Activated T-helper 17 cell treated with anti-CD3 and anti-CD28 coated beads, Interleukin-2, amount 50 U/mL, for 72 hours (primary cell): Measurements from ENCODE around the gene ALG1L2. TPM values are rescaled to one million over a fixed set of nuclear protein-coding genes. Genes with fewer than 3 reads are reported as not detected.
"Not testable (repeated sequence)": the region's sequence is repeated elsewhere in the genome, so short reads cannot be mapped to it uniquely, and the experiment has no call there.

ENCODE experiments used
- ATAC-seq: fragments of 150-1000 bp; cut with Tn5 transposase; replicated peaks from 2 replicates; pipeline ENCODE4 v1.10.0; 2021; ENCODE audit warnings: mild to moderate bottlenecking, moderate library complexity
- H3K27ac Mint-ChIP-seq: one replicate; pipeline ENCODE4 v1.8.0; 2022; ENCODE audit warnings: mixed read lengths
- H3K27me3 Mint-ChIP-seq: one replicate; pipeline ENCODE4 v1.8.0; 2022; ENCODE audit warnings: mixed read lengths
- H3K36me3 Mint-ChIP-seq: one replicate; pipeline ENCODE4 v1.8.0; 2022; ENCODE audit warnings: low read depth, mild to moderate bottlenecking, mixed read lengths
- H3K4me1 Mint-ChIP-seq: one replicate; pipeline ENCODE4 v1.8.0; 2022; ENCODE audit warnings: mixed read lengths
- H3K4me3 Mint-ChIP-seq: one replicate; pipeline ENCODE4 v1.8.0; 2022; ENCODE audit warnings: mild to moderate bottlenecking, mixed read lengths
- H3K9me3 Mint-ChIP-seq: one replicate; pipeline ENCODE4 v1.8.0; 2022; ENCODE audit warnings: mixed read lengths
- total RNA-seq, 2 donors: library from RNA; stranded (reverse); gene quantifications; one replicate each; pipeline ENCODE4 v1.2.3, GENCODE V29; 2022

Gene ALG1L2
- total RNA-seq, 2 donors from 2014 or later: 1.1 to 1.7 TPM

DNA sequence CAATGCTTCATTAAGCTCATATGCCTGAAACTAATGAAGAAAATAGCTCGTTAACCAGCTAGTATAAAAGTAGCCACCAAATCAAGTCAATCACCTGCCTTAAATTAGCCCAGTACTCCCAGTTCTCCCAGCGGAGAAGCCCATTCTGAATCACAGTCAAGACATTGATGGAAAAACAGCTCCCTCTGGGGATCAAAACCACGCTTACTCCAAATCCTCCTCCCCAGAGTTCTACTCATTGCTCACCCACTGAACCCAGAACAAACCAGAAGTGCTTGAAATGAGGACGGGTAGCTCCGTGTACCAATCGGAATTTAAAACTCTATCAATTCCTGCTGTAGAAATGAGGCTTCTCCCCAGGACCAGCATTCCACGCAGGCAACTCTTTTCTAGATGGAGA, 54.7 kb downstream of the ALG1L2 start:
- H3K36me3 Mint-ChIP-seq, H3K9me3 Mint-ChIP-seq, H3K4me3 Mint-ChIP-seq, H3K4me1 Mint-ChIP-seq, ATAC-seq, H3K27ac Mint-ChIP-seq: not testable (repeated sequence)
- H3K27me3 Mint-ChIP-seq: peaks cover 16% of the 10 kb centered on the region

DNA sequence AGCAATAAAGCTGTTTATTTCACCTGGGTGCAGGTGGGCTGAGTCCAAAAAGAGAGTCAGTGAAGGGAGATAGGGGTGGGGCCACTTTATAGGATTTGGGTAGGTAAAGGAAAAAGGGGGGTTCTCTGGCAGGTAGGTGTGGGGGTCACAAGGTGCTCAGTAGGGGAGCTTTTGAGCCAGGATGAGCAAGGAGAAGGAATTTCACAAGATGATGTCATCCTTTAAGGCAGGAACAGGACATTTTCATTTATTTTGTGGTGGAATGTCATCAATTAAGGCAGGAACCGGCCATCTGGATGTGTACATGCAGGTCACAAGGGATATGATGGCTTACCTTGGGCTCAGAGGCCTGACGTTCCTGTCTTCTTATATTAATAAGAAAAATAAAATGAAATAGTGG, 56.1 kb downstream of the ALG1L2 start:
- not testable (repeated sequence) for H3K9me3 Mint-ChIP-seq, H3K27ac Mint-ChIP-seq

DNA sequence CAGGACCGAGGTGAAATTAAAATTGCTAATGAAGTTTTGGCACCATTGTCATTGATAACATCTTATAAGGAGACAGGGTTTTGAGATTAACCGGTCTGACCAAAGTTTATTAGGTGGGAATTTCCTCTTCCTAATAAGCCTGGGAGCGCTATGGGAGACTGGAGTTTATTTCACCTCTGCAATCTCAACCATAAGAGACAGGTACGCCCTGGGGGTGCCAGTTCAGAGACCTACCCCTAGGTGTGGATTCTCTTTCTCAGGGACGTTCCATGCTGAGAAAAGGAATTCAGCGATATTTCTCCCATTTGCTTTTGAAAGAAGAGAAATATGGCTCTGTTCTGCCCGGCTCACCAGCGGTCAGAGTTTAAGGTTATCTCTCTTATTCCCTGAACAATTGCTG, 57.4 kb downstream of the ALG1L2 start:
- ATAC-seq, H3K4me1 Mint-ChIP-seq, H3K9me3 Mint-ChIP-seq, H3K27ac Mint-ChIP-seq, H3K36me3 Mint-ChIP-seq, H3K4me3 Mint-ChIP-seq: not testable (repeated sequence)
- H3K27me3 Mint-ChIP-seq: peaks cover 16% of the 10 kb centered on the region

More for the DNA sequence above, 56.1 kb downstream of the ALG1L2 start:
- H3K27me3 Mint-ChIP-seq: peaks cover 16% of the 10 kb centered on the region
- not testable (repeated sequence) for H3K36me3 Mint-ChIP-seq, ATAC-seq, H3K4me1 Mint-ChIP-seq, H3K4me3 Mint-ChIP-seq

DNA sequence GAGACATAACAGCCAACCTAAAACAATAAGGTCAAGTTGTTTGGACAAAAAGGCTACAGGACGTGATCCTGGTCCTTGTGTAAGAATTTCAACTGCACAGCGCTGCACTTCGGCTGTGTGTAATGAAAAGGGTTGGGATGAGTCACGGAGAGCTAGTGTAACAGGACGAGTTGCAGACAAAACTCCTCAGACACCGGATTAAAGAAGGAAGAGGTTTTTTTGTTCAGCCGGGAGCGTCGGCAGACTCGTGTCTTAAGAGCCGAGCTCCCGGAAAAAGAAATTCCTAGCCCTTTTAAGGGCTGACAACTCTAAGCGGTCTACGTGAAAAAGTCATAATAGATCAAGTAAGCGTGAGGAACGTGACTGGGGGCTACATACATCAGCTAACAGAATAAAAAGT, 59.1 kb downstream of the ALG1L2 start:
- H3K36me3 Mint-ChIP-seq, H3K9me3 Mint-ChIP-seq, H3K27ac Mint-ChIP-seq, H3K4me1 Mint-ChIP-seq, ATAC-seq, H3K4me3 Mint-ChIP-seq: not testable (repeated sequence)
- peaks cover 16% of the 10 kb centered on the region for H3K27me3 Mint-ChIP-seq

DNA sequence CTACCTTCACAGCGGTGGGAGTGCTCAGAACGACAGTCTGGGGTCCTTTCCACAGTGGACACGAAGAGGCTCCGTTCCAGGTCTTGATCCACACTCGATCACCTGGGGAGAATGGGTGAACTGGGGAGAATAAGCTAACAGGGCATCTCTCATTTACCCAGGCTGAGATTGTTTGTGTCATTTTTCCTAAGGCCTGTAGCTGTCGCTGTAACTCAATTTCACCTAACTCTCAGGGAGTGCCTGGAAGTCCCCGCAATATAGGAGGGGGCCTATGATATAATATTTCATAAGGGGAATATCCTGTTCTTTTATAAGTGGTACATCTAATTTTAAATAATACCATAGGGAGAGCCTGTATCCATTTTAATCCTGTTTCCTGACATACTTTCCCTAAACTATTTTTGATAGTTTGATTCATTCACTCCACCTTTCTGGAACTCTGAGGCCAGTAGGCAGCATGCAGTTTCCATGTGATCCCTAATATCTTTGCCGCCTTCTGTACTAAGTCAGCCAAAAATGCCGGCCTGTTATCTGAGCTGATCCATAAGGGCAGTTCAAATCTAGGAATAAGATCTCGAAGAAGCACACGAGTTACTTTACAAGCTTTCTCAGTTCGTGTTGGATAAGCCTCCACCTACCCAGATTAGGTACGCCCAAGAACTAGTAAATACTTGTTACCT, 62.2 kb downstream of the ALG1L2 start:
- peaks cover 11% of the 10 kb centered on the region for H3K27me3 Mint-ChIP-seq
- not testable (repeated sequence) for H3K36me3 Mint-ChIP-seq, H3K4me3 Mint-ChIP-seq, ATAC-seq, H3K27ac Mint-ChIP-seq, H3K4me1 Mint-ChIP-seq, H3K9me3 Mint-ChIP-seq

DNA sequence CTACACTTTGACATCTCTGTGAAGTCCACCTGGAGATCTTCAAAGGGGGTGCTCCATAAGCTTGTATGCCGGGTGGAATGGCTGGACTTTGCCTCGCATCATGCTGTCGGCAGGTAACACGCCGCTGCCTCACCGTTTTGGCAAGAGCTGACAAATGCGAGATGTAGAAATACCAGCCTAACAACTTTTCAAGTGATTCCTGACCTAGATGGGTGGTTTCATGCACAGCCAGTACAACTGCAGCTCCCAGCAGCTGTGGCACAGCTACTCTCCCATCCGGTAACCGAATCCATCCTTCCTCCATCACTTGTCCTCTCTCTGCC, 62.7 kb downstream of the ALG1L2 start:
- ATAC-seq, H3K4me3 Mint-ChIP-seq, H3K4me1 Mint-ChIP-seq, H3K9me3 Mint-ChIP-seq, H3K36me3 Mint-ChIP-seq, H3K27ac Mint-ChIP-seq: not testable (repeated sequence)
- peaks cover 11% of the 10 kb centered on the region for H3K27me3 Mint-ChIP-seq

DNA sequence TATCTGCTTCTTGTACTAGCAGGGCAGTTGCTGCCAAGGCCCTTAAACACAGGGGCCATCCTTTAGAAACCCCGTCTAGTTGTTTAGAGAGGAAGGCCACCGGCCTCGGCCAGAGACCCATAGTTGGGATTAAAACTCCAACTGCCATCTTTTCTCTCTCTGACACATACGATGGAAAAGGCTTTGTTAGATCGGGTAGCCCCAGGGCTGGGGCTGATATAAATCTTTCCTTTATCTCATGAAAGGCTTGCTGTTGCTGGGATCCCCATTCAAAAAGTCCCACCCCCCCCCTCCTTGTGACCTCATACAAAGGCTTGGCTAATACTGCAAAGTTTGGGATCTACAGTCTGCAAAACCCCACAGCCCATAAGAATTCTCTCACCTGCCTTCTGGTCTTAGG, 63.8 kb downstream of the ALG1L2 start:
- H3K4me3 Mint-ChIP-seq, H3K36me3 Mint-ChIP-seq, ATAC-seq, H3K9me3 Mint-ChIP-seq, H3K27ac Mint-ChIP-seq, H3K4me1 Mint-ChIP-seq: not testable (repeated sequence)
- peaks cover 10% of the 10 kb centered on the region for H3K27me3 Mint-ChIP-seq

DNA sequence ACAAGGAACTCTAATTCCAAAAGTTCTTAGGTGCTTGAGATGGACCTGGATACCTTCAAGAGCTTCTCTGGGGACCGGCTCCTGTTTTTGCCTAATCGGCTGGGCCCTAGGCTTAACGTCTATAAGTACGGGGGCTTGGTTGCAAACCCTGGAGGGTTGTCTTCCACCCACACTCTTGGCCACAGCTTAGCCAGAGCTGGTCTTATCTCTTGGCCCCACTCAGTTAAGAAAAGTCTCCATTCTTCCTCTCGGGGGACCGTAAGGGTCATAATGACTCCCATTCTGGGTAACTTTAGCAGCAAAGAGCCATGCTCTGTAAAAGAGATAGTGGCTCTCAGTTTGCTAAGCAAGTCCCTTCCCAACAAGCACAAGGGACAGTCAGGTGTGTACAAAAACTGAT, 64.8 kb downstream of the ALG1L2 start:
- ATAC-seq, H3K27me3 Mint-ChIP-seq, H3K4me3 Mint-ChIP-seq, H3K27ac Mint-ChIP-seq, H3K9me3 Mint-ChIP-seq, H3K4me1 Mint-ChIP-seq, H3K36me3 Mint-ChIP-seq: not testable (repeated sequence)

Other genes starting within 250 kb of the ALG1L2 start
- gene TMCC1, start 188.1 kb upstream of the ALG1L2 start, total RNA-seq: 10 to 100 TPM; 16.4 to 19.5 TPM
- not detected for gene TRH, start 107.1 kb upstream of the ALG1L2 start, total RNA-seq